ENCODE data around the gene RAD23B. TPM values are rescaled to one million over a fixed set of nuclear protein-coding genes. Genes with fewer than 3 reads are reported as not detected.
"Not testable (repeated sequence)": the region's sequence is repeated elsewhere in the genome, so short reads cannot be mapped to it uniquely, and the experiment has no call there.

RAD23B gene
- total and polyA plus RNA-seq, 5 donors, result 47.5 to 95.0 (median 89.5) TPM

- Histone ChIP-seq H3K27me3 (ENCODE audit: control insufficient read depth, insufficient read depth) (no peaks in the 10 kb centered on the region), H3K27ac (ENCODE audit: low read length) (no peak overlapping the region), H3K9me3 (ENCODE audit: control insufficient read depth, low read length) (no peaks in the 10 kb centered on the region), H3K4me1 (ENCODE audit: control insufficient read depth, insufficient read depth, low read length) (peaks cover 3% of the 10 kb centered on the region), H3K4me3 (ENCODE audit: low read length) (no peak overlapping the region)
- DNase-seq, result no peak
- no peak for ATAC-seq
- intact Hi-C loops (cut with DNase I), result no loop called here
- 58% methylated on average over 2 of the region's 2 CpGs for WGBS
Observed at GRCh38 chr9:107249131-107249533, 33.9 kb upstream of the RAD23B start.

DNA sequence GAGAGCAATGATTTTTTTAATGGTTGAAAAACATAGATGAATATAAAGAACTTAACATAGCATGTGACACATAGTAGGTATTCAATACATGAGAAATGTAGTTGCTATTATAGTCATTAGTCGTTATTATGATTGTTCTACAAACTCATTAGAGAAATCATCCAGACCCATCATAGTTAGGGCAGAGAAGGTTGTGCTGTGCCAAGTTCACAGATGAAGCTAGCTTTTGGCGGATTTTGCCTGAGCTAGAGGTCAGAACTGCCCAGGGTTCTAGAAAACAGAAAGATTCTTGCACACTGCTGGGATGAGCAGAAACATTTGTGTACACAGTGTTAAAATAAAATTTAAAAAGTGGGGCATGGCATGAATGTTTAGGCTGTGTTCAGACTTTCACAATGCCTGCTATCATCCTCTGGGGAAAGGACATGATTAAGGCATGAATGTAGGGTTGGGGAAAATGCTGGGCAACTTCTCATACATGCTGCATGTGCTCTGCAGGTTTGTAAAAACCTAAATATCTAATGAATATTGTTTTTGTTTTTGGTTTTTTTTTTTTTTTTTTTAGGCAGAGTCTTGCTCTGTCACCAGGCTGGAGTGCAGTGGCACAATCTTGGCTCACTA is 33.3 kb upstream of the RAD23B start:
- H3K27me3 ChIP-seq (ENCODE audit: control insufficient read depth, insufficient read depth), result no peaks in the 10 kb centered on the region
- no peaks in the 10 kb centered on the region for H3K9me3 ChIP-seq (ENCODE audit: control insufficient read depth, low read length)
- H3K4me3 ChIP-seq (ENCODE audit: low read length), result no peak overlapping the region
- DNase-seq (no peak), ATAC-seq (no peak)
- 90% methylated on average over 2 of the region's 2 CpGs for WGBS
- peaks cover 3% of the 10 kb centered on the region for H3K4me1 ChIP-seq (ENCODE audit: control insufficient read depth, insufficient read depth, low read length)
- H3K27ac ChIP-seq (ENCODE audit: low read length), result no peak overlapping the region
- intact Hi-C loops (cut with DNase I), result no loop called here

GRCh38 chr9:107251756-107252322 is 31.2 kb upstream of the RAD23B start:
- no peaks in the 10 kb centered on the region for H3K27me3 ChIP-seq (ENCODE audit: control insufficient read depth, insufficient read depth)
- peak; percentile 33 to 77 (median 48) for DNase-seq
- intact Hi-C loops (cut with DNase I), result no loop called here
- no peak overlapping the region for H3K27ac ChIP-seq (ENCODE audit: low read length)
- peak; percentile 89 to 94 for ATAC-seq
- H3K4me3 ChIP-seq (ENCODE audit: low read length), result no peak overlapping the region
- H3K9me3 ChIP-seq (ENCODE audit: control insufficient read depth, low read length), result no peaks in the 10 kb centered on the region
- H3K4me1 ChIP-seq (ENCODE audit: control insufficient read depth, insufficient read depth, low read length), result peaks cover 3% of the 10 kb centered on the region
- WGBS, result 18% methylated on average over 4 of the region's 4 CpGs

DNA sequence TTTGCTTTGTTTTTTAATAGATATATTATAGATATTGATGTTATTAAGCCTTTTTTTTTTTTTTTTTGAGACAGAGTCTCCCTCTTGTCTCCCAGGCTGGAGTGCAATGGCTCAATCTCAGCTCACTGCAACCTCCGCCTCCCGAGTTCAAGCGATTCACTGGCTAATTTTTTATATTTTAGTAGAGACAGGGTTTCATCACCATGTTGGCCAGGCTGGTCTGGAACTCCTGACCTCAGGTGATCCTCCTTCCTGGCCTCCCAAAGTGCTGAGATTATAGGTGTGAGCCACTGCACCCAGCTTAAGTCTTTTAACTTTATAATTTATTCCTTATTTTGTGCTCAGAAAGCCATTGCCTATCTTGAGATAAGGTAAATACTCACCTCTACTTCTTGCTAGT is 24.2 kb upstream of the RAD23B start:
- Histone ChIP-seq H3K9me3 (ENCODE audit: control insufficient read depth, low read length) (no peaks in the 10 kb centered on the region), H3K4me1 (ENCODE audit: control insufficient read depth, insufficient read depth, low read length) (no peaks in the 10 kb centered on the region), H3K27me3 (ENCODE audit: control insufficient read depth, insufficient read depth) (no peaks in the 10 kb centered on the region), H3K4me3 (ENCODE audit: low read length) (no peak overlapping the region), H3K27ac (ENCODE audit: low read length) (no peak overlapping the region)
- WGBS, result 94% methylated on average over 3 of the region's 3 CpGs
- DNase-seq (no peak), ATAC-seq (no peak)
- intact Hi-C loops (cut with DNase I), result no loop called here

DNA sequence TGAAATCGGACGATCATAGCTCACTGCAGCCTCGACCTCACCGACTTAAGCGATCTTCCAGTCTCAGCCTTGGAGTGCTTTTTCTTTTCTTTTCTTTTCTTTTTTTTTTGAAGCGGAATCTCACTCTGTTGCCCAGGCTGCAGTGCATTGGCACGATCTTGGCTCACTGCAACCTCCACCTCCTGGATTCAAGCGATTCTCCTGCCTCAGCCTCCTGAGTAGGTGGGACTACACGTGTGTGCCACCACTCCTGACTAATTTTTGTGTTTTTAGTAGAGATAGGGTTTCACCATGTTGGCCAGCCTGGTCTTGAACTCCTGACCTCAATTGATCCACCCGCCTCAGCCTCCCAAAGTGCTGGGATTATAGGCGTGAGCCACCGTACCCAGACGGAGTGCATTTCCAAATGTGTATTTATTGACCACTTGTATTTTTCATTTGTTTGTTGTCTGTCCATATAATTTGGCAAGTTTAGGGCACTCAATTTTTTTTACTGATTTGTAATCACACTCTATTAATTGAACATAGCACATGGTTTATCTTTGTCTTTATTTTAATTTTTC is 23.2 kb upstream of the RAD23B start:
- WGBS, result 94% methylated on average over 13 of the region's 13 CpGs
- intact Hi-C loops (cut with DNase I), result not testable (repeated sequence)

DNA sequence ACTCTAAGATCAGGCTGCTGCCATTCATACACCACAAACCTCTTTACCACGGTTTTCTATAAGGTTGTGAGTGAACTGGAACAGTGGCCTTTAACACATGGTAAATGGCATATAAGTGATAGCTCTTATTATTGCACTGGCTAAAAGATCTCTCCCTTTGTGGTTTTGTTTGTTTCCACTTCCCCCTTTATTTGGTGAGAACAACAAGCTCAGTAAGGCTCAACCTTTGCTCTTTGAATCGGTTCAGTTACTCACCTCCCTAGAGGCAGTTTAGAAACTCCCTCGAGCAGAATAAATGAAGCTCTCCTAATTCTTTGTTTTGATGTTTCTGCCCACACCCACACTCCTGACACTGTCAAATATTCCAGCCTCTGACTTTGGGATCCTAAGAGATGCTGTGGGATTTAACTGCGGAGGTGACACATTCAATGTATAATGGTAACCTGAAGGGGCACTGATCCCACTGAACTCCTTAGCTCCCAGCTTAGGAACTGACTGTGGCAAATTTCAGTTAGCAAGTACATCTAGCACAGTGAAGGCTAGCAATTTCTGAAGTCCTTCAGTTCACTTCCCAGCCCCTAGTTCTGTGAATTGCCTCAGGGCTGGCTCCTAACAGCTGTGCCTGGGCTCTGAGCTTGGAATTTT is 22.5 kb upstream of the RAD23B start:
- no peaks in the 10 kb centered on the region for H3K9me3 ChIP-seq (ENCODE audit: control insufficient read depth, low read length)
- no peaks in the 10 kb centered on the region for H3K4me1 ChIP-seq (ENCODE audit: control insufficient read depth, insufficient read depth, low read length)
- no peak overlapping the region for H3K27ac ChIP-seq (ENCODE audit: low read length)
- intact Hi-C loops (cut with DNase I), result no loop called here
- 62% methylated on average over 4 of the region's 4 CpGs for WGBS
- no peak for DNase-seq
- H3K4me3 ChIP-seq (ENCODE audit: low read length), result no peak overlapping the region
- no peaks in the 10 kb centered on the region for H3K27me3 ChIP-seq (ENCODE audit: control insufficient read depth, insufficient read depth)
- ATAC-seq, result no peak

More for the DNA sequence above, 23.2 kb upstream of the RAD23B start:
- not testable (repeated sequence) for H3K27me3 ChIP-seq (ENCODE audit: control insufficient read depth, insufficient read depth); DNase-seq; H3K27ac ChIP-seq (ENCODE audit: low read length); H3K4me1 ChIP-seq (ENCODE audit: control insufficient read depth, insufficient read depth, low read length); H3K9me3 ChIP-seq (ENCODE audit: control insufficient read depth, low read length); ATAC-seq; H3K4me3 ChIP-seq (ENCODE audit: low read length)

GRCh38 chr9:107261106-107261505 is 22.0 kb upstream of the RAD23B start:
- H3K27me3 ChIP-seq (ENCODE audit: control insufficient read depth, insufficient read depth), result no peaks in the 10 kb centered on the region
- WGBS, result 76% methylated on average over 5 of the region's 5 CpGs
- no peaks in the 10 kb centered on the region for H3K9me3 ChIP-seq (ENCODE audit: control insufficient read depth, low read length)
- H3K4me3 ChIP-seq (ENCODE audit: low read length), result no peak overlapping the region
- ATAC-seq (no peak), DNase-seq (no peak)
- H3K27ac ChIP-seq (ENCODE audit: low read length), result no peak overlapping the region
- intact Hi-C loops (cut with DNase I), result no loop called here
- no peaks in the 10 kb centered on the region for H3K4me1 ChIP-seq (ENCODE audit: control insufficient read depth, insufficient read depth, low read length)

DNA sequence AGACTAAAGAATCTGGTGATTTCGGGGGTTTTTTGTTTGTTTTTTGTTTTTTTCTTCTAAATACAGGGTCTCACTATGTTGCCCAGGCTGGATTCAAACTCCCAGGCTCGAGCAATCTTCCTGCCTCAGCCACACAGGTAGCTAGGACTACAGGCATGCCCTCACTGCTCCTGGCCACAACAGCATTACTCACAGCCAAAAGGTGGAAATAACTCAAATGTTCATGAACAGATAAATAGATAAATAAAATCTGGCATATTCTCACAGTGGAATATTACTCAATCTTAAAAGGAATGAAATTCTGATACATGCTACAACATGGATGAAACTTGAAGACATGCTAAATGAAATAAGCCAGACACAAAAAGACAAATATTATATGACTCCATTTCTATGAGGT is 19.8 kb upstream of the RAD23B start:
- Histone ChIP-seq H3K4me3 (ENCODE audit: low read length) (no peak overlapping the region), H3K27ac (ENCODE audit: low read length) (no peak overlapping the region), H3K9me3 (ENCODE audit: control insufficient read depth, low read length) (no peaks in the 10 kb centered on the region), H3K4me1 (ENCODE audit: control insufficient read depth, insufficient read depth, low read length) (no peaks in the 10 kb centered on the region), H3K27me3 (ENCODE audit: control insufficient read depth, insufficient read depth) (no peaks in the 10 kb centered on the region)
- no peak for DNase-seq
- intact Hi-C loops (cut with DNase I), result no loop called here
- 84% methylated on average over 2 of the region's 2 CpGs for WGBS
- no peak for ATAC-seq

DNA sequence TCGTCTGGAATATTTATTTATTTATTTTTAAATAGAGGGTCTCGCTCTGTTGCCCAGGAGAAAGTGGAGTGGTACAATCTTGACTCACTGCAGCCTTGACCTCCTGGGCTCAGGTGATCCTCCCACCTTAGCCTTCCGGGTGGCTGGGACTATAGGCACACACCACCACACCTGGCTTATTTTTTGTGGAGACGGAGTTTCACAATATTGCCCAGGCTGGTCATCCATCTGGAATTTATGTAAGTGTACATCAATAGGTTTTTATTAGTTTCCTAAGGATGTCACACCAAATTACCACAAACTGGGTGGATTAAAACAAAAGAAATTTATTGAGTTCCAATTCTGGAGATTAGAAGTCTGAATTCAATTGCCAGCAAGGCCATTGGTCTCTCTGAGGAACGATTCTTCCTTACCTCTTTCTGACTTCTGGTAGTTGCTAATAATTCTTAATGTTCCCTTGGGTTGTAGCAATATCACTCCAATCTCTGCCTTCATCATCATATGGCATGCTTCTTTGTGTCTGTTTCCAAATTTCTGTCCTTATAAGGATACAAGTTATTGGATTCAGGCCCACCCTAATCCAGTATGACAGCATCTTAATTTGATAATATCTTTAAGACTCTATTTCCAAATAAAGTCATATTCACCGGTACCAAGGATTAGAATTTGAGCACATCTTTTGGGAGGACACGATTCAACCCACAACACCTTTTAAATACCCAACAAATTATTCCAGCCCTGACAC is 16.3 kb upstream of the RAD23B start:
- Histone ChIP-seq H3K4me3 (ENCODE audit: low read length) (no peak overlapping the region), H3K9me3 (ENCODE audit: control insufficient read depth, low read length) (no peaks in the 10 kb centered on the region), H3K4me1 (ENCODE audit: control insufficient read depth, insufficient read depth, low read length) (no peaks in the 10 kb centered on the region), H3K27me3 (ENCODE audit: control insufficient read depth, insufficient read depth) (no peaks in the 10 kb centered on the region), H3K27ac (ENCODE audit: low read length) (no peak overlapping the region)
- intact Hi-C loops (cut with DNase I), result no loop called here
- ATAC-seq (no peak), DNase-seq (no peak)
- 88% methylated on average over 7 of the region's 7 CpGs for WGBS

DNA sequence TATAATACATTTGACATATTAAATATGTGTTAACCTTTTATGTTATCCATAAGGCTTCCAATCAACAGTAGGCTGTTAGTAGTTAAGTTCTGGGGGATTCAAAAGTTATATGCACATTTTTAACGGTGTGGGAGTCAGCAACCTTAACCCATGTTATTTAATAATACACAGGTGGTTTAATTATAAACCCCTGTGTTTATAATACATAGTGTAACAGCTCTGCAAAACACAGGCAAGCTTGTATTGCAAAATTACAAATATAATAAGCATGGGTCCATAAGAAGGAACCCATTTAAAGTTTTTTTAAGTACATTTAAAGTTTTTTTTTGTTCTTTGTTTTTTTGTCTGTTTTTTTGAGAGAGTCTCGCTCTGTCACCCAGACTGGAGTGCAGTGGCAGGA is 14.5 kb upstream of the RAD23B start:
- ATAC-seq (no peak), DNase-seq (no peak)
- Histone ChIP-seq H3K27ac (ENCODE audit: low read length) (no peak overlapping the region), H3K9me3 (ENCODE audit: control insufficient read depth, low read length) (no peaks in the 10 kb centered on the region), H3K27me3 (ENCODE audit: control insufficient read depth, insufficient read depth) (no peaks in the 10 kb centered on the region), H3K4me1 (ENCODE audit: control insufficient read depth, insufficient read depth, low read length) (no peaks in the 10 kb centered on the region), H3K4me3 (ENCODE audit: low read length) (no peak overlapping the region)
- intact Hi-C loops (cut with DNase I), result no loop called here
- WGBS, result 93% methylated on average over 2 of the region's 2 CpGs

DNA sequence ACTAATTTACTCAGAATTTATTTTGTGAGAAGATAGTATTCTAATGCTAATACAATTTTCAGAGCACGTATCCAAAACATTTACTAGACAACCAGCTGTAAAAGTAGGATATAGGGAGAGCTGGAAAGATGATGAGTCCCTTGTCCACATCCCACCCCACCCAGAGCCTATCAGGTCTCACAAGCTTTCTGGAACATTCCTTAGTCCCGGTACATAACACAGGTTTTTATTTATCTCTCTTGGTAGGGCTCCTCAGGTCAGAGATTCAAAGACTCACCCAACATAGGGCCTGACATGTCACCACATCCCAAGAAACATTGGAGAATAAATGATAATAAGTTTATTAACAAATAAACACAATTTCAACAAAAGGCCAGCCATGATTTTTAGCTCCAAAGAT is 13.8 kb upstream of the RAD23B start:
- ATAC-seq, result no peak
- no peak overlapping the region for H3K27ac ChIP-seq (ENCODE audit: low read length)
- intact Hi-C loops (cut with DNase I), result no loop called here

More for the DNA sequence above, 13.8 kb upstream of the RAD23B start:
- no peak for DNase-seq
- 83% methylated on average over 2 of the region's 2 CpGs for WGBS
- no peak overlapping the region for H3K4me3 ChIP-seq (ENCODE audit: low read length)
- no peaks in the 10 kb centered on the region for H3K9me3 ChIP-seq (ENCODE audit: control insufficient read depth, low read length)
- no peaks in the 10 kb centered on the region for H3K4me1 ChIP-seq (ENCODE audit: control insufficient read depth, insufficient read depth, low read length)
- no peaks in the 10 kb centered on the region for H3K27me3 ChIP-seq (ENCODE audit: control insufficient read depth, insufficient read depth)
